ENCODE results near the gene CRADD. TPM values are rescaled to one million over a fixed set of nuclear protein-coding genes. Genes with fewer than 3 reads are reported as not detected.

The CRADD gene
- 71.4 TPM for total RNA-seq

GRCh38 chr12:93677195-93678064 lies at the start of gene CRADD:
Gene CRADD (plus strand): TSS chr12:93677375.

Other genes starting within 250 kb of the CRADD start
- gene UBE2N, start 235.4 kb upstream of the CRADD start, total RNA-seq, result 42.6 TPM
- gene MRPL42, start 209.9 kb upstream of the CRADD start, total RNA-seq, result 92.2 TPM
- gene SOCS2, start 104.7 kb upstream of the CRADD start, total RNA-seq, result 39.3 TPM